H4 (cell line): ENCODE results near the gene EIF4A3. TPM values are rescaled to one million over a fixed set of nuclear protein-coding genes. Genes with fewer than 3 reads are reported as not detected.
"Not testable (repeated sequence)": the region's sequence is repeated elsewhere in the genome, so short reads cannot be mapped to it uniquely, and the experiment has no call there.

ENCODE experiments used
- DNase-seq: peaks from one replicate; pipeline ENCODE4 v3.0.0-alpha.2; 2015; ENCODE audit warnings: low spot score
- total RNA-seq: library from RNA; depleted of rRNA; stranded (reverse); fragments of >200 nt; shearing (Covaris generic); gene quantifications from 2 replicates; pipeline ENCODE4 v1.2.3, GENCODE V29; 2014

The EIF4A3 gene
- total RNA-seq, 1 experiment from 2014 or later: 156 TPM

GRCh38 chr17:80101011-80101945 is 45.6 kb downstream of the EIF4A3 start, which contains the start of gene GAA:
Gene GAA, plus strand, starts transcription at chr17:80101581. Its CDS starts 3,006 bp downstream, at chr17:80104587.
- peak; percentile 72 for DNase-seq

- DNase-seq: no peak
Observed at GRCh38 chr17:80100035-80100323, 46.9 kb downstream of the EIF4A3 start.

- no peak for DNase-seq
Observed at GRCh38 chr17:80099291-80100034, 47.5 kb downstream of the EIF4A3 start.

- no peak for DNase-seq
Observed at GRCh38 chr17:80097844-80098691, 48.9 kb downstream of the EIF4A3 start.

GRCh38 chr17:80097127-80097621 is 49.8 kb downstream of the EIF4A3 start:
- DNase-seq: no peak

- DNase-seq: no peak
Observed at GRCh38 chr17:80096561-80097021, 50.3 kb downstream of the EIF4A3 start.

GRCh38 chr17:80095844-80096475 is 51.0 kb downstream of the EIF4A3 start:
- DNase-seq: no peak

- no peak for DNase-seq
Observed at GRCh38 chr17:80095038-80095843, 51.7 kb downstream of the EIF4A3 start.

- DNase-seq: no peak
Observed at GRCh38 chr17:80092959-80093358, 54.0 kb downstream of the EIF4A3 start.

- no peak for DNase-seq
Observed at GRCh38 chr17:80091376-80091775, 55.6 kb downstream of the EIF4A3 start.

GRCh38 chr17:80090164-80090563 is 56.8 kb downstream of the EIF4A3 start:
- DNase-seq: not testable (repeated sequence)

GRCh38 chr17:80089762-80090161 is 57.2 kb downstream of the EIF4A3 start:
- DNase-seq: no peak

GRCh38 chr17:80087346-80088265 is 59.3 kb downstream of the EIF4A3 start:
- no peak for DNase-seq

- DNase-seq: no peak
Observed at GRCh38 chr17:80086616-80087015, 60.3 kb downstream of the EIF4A3 start.

- DNase-seq: no peak
Observed at GRCh38 chr17:80086081-80086480, 60.8 kb downstream of the EIF4A3 start.

- no peak for DNase-seq
Observed at GRCh38 chr17:80084773-80085172, 62.2 kb downstream of the EIF4A3 start.
